Activated CD4-positive, alpha-beta T cell treated with anti-CD3 and anti-CD28 coated beads, Interleukin-2, amount 50 U/mL, for 16 hours (primary cell): ENCODE results near the gene MOV10L1.
A peak's percentile ranks its signal among the peaks of the same experiment; 100 is the strongest.
"Not testable (repeated sequence)": the region's sequence is repeated elsewhere in the genome, so short reads cannot be mapped to it uniquely, and the experiment has no call there.

ENCODE experiments used
- DNase-seq: peaks from one replicate; pipeline ENCODE4 v3.0.0-alpha.2; 2020

MOV10L1 gene

DNA sequence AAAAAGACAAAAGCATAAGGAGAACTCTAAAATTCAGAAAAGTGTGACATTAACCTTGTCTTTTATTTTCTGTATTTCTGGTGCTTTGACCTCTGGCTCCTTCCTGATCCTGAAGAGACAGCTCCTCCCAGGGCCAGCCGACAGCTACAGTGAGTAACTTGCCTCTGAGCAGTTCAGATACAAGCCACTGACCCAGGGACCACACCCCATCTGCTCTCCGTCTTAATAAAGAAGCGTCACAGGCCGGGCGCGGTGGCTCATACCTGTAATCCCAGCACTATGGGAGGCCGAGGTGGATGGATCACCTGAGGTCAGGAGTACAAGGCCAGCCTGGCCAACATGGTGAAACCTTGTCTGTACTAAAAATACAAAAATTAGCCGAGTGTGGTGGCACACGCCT is 11.0 kb upstream of the MOV10L1 start:
- DNase-seq: no peak

DNA sequence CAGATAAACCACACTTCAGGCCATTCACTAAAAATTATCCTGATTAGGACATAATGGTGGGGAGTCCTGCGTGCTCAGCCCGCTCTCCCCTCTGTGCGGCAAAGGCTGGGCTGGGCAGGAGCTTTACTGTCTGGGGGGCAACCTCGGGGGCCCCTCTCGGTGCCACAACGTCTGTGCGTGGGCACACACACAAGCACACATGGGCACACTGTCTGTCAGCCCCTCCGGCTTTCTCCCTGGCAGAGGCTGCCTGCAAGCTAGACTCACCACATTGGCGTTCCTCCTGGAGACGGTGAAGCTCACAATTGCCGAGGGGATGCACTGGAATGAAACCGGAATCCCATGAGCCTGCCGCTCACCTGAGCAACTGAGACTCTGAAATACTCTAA is 9.7 kb upstream of the MOV10L1 start:
- DNase-seq: no peak

DNA sequence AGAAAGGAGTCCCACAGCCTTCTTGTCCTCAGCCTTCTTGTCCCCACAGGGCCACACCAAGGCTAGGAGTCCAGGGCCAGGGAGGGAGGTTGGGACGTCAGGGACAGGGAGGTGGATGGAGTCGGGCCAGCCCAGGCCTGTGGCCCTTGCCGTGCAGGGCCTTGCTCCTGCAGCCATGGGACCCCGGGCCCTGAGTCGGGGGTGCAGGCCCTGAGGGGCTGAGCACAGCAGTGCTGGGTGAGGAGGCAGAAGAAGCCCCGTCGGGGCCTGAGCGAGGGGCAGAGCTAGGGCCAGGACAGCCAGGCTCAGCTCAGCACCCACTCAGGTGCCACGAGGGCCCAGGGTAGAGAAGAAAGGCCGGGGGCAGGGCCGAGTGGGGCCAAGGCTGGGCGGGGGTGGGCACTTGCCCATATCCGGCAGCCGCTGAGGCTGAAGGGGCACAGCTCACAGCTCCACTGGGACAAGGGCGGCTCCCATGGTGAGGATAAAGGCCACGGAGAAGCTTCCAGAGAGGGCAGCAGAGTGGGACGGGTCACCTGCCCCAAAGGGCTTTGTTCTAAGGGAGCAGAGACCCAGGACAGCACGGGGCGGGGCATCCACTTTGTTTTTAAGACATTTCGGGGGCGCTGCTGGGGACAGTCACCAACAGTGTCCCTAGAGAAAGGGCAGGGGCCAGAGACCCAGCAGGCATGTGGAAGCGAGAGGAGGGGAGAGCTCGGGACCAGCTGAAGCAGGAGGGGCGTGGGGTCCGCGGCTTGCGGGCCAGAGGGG is 8.2 kb upstream of the MOV10L1 start:
- DNase-seq: no peak

DNA sequence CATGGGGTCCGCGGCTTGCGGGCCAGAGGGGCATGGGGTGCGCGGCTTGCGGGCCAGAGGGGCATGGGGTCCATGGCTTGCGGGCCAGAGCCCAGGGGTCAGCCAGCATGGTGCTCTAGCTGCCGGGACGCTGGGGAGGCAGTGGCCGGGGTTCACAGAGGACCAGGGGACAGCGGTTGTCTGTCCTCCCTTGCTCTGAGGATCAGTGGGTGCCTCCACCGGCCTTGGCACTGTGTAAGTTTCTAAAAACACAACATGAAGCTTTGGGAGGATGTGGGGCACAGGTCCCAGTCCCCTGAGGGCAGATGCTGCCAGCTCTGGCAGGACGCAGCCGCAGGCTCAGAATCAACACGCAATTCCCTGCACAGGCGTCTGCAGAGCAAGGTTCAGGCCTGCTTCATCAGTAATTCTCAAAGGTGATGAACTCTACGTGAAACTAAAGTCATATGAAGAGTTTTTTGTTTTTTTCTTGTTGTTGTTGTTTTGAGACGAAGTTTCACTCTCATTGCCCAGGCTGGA is 7.5 kb upstream of the MOV10L1 start:
- no peak for DNase-seq

DNA sequence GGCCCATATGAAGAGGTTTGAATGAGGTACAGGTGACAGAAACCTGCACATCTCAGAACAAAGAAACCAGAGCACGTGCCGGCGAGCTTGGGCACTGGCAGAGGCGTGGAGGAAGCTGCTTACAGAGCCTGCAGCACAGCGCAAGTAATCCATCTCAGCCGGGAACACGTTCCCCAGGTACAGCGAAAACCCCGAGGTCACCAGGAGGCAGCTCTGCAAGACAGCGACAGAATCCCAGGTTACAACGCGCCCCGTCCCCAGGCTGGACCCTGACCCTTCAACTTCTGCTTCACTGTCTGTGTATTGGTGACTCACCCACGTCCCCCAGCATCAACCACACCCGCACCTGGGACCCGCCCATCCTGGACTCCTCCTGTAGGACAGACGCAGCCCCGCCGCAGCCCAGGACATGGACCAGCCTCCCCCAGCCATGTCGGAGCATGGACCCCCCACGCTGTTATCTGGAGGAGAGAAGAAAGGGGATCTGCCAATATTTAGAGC is 6.8 kb upstream of the MOV10L1 start:
- DNase-seq: no peak

DNA sequence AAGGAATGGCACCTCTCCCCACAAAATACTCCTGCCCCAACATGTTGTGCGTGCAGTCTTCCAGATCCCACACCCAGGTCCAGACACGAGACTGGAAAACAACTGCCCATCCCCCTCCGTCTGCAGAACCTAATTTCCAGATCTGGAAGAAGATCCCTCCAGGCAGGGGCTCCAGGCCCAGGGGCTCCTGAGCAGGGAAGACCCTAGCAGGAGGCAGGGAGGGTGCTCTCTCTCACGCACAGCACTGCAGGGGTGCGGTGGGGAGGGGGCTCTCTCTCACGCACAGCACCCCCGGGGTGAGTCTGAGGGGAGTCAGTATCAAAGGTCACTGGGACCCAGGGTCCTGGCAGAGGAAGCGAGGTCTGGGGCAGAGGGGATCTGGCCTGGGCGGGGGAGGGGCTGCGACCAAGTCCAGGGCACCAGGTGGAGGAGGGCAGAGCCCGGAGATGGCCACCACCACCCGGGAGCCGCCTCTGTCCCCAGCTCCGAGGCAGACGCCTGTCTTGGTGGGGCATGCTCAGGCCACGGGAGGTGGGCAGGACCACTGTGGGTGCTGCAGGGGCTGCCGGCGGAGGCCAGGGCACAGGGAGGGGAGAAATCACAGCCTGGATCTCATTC is 6.2 kb upstream of the MOV10L1 start:
- no peak for DNase-seq

DNA sequence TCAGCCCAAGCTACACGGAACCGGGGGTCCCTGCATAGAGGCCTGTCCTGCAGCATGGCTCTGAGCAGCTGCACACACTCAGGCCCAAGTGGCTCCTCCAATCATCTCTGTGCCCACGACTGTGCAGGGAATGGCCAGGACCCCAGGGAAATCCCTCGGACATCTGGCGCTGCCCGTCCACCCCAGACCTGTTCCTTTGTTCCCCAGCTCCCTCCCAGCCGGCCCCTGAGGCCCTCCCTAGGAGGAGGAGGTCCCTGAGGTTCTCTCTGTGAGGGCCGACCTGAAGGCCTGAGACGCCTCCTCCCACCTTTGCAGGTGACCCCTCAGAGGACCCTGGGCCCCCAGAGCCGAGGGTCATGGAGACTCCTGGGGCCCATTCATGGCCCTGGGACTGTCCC is 5.7 kb upstream of the MOV10L1 start:
- DNase-seq: no peak

DNA sequence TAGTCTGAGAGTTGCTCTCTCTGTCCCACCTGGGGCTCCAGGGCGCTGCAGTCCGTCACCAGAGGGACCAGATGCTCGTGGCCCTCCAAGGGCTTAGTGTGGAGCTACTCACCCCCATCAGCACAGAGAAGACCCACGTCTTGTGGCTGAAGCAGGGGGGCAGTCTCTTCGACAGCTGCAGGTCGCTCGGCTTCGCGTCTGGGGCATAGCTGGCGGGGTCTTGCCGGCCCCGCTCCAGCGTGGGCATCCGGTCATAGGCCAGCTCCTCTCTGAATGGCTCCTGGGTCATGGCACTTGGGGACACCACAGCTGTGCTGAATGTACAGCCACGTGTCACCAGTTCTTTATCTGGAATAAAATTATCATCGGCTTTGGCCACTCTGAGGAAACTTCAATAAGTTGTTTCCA is 5.2 kb upstream of the MOV10L1 start:
- no peak for DNase-seq

DNA sequence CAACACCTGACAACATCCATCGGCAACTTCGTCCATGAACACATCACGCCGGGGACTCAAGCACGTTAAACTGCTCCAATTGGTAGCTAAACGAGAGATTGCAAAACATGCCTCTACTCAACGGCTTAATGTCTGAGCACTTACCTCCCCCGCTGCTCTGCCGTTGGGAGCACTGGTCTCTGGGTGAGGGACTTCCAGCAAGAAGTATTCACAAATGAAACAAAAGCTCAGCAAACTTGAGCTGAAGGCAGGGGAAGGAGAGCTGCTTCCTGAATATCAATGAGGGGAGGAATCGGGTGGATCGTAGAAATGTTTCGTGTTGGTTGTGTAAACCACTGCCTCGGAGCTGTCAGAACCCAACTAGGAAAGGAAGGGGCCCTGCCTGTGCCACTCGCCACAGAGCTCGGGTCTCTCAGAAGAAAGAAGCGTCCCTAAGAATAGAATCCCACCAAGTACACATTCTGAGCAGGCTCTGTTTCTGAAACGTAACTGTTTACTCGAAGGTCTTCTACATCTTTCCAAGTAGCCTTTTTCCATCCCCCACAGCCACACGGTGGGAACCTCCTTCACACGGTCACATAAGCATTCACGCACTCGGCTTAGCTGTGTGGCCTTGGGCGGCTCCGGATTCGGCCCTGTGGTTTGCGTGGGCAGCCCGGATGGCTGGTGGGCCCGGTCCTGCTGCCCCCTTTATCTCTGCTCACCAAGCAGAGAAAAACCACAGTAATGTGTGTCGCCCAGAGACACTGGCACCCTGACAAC is 4.4 kb upstream of the MOV10L1 start, which contains the start of gene MLC1:
Gene MLC1 (minus strand): TSS at position 216 of the 762 bp plus-strand sequence. CDS start 524 bp downstream, outside the sequence.
- DNase-seq: peak; percentile 18

DNA sequence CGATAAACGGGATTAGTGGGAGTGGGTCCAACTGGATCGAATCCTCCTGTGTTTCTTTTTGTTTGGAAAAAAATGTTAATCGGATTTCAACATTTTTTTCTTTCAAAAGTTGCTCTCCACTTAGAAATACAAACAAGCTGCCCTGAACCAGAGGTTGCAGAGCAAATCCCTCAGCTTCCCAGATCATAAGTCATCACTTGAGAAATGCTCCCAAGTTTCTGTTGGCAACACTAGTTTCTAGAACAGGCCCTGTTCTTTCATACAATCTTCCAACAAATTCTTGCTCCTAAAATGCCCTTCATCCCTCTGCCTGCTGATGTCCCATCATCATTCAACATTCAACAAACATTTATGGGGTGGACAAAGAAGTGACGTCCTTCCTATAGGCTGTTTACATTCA is 3.3 kb upstream of the MOV10L1 start:
- DNase-seq: no peak

DNA sequence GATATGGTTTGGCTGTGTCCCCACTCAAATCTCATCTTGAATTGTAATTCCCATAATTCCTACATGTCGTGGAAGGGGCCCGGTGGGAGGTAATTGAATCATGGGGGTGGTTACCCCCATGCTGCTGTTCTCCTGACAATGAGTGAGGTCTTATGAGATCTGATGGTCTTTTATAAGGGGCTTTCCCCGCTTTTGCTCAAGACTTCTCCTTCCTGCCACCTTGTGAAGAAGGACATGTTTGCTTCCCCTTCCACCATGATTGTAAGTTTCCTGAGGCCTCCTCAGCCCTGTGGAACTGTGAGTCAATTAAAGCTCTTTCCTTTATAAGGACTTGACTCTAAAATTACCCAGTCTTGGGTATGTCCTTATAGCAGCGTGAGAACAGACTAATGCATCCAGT is 2.8 kb upstream of the MOV10L1 start:
- not testable (repeated sequence) for DNase-seq

DNA sequence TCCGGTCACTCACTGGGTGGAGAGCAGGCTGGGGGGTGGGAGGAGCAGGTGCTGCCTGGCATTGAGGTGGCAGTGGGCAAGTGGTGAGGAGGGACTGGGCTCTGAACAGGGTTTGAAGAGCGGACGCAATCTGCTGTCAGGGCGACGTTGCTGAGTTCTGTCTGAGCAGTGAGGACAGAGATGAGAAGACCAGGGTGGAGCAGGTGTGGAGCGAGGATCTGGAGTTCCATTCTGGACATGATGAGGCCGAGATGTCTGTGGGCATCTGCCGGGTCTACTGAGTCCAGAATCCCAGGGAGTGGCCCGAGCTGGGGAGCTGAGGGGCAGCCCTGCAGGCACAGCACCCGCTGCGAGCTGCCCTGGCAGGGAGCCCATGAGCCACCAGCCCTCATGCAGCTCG is 2.2 kb upstream of the MOV10L1 start:
- DNase-seq: no peak

DNA sequence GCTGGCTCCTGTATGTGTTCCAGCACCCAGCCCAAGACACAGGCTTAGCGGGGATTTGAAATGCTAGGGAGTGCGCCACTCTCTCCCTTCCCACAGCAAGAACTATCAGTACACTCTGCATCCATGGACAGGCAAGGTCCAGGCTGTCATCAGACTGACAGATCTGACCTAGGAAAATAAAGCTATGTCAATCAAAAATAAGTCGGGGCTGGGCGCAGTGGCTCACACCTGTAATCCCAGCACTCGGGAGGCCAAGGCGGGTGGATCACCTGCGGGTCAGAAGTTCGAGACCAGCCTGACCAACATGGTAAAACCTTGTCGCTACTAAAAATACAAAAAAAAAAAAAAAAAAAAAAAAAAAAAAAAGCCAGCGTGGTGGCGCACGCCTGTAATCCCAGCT is 1.7 kb upstream of the MOV10L1 start:
- no peak for DNase-seq

DNA sequence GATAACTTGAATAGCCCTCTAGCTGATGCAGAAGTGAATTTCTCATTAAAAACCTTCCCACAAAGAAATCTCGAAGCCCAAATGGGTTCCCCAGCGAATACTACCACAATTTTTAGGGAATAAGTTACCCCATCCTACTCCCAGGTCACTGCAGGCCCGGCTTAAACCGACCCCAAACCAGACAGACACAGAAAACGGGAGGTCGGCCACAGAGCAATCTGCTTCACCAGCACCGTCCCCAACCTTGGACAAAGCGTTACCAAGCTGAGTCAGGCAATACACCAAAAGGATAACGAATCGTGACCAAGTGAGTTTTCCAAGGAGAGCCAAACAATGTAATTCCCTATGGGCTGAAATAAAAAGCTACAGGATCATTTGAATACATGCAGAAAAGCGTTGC is 575 bp upstream of the MOV10L1 start:
- no peak for DNase-seq

DNA sequence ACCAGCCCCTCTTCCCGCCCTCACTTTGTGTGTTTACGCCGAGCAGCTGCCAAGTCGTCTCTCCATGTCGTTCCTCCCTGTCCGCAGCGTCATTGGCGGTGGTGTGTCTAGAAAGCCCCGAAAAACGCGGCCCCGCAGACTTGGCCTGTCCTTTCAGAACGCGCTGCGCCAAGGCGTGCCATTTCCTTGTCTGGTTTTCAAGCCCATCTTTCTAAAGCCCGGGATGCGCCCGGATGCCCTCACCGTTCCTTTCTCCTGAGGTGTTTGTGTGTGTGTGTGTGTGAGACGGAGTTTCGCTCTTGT is 557 bp downstream of the MOV10L1 start:
- DNase-seq: no peak

DNA sequence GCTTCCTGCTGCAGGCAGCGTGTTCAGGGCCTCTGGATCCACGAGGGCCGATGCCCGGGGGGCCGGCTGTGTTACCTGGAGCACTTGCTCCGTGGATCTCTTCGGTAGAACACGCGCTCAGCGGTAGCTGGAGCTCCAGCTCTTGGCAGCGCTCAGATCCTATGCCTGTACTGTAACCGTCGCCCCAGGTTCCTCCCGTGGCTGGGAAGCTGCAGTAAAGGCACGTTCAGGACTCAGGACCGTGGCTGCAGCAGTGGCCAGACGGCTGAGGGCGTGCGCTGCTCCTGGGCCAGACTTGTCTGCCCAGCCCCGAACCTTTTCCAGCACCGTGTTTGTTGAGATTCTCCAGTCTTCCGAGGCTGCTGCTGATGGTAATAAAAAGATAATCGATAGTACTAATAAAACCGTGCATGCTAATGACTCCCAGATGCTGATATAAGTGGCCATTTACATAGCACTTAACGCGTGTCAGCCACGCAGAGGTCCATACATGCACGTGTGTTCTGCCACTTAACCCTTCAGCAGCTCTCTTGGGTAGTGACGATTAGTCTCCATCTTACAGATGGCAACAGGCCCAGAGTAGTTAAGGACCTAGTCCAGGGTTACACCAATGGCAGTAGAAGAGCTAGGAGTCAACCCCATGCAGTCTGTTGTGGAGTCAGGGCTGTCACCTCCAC is 1.4 kb downstream of the MOV10L1 start:
- DNase-seq: no peak

DNA sequence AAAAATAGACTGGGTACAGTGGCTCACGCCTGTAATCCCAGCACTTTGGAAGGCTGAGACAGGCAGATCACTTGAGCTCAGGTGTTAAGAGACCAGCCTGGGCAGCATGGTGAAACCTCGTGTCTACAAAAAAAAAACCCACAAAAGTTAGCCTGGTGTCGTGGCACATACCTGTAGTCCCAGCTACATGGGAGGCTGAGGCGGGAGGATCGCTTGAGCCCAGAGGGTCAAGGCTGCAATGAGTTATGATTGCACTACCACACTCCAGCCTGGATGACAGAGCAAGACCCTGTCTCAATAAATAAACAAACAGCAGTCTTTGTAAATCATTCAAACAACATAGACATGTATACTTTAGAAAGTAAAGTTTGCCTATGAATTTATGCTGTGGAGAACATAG is 2.5 kb downstream of the MOV10L1 start:
- DNase-seq: no peak

DNA sequence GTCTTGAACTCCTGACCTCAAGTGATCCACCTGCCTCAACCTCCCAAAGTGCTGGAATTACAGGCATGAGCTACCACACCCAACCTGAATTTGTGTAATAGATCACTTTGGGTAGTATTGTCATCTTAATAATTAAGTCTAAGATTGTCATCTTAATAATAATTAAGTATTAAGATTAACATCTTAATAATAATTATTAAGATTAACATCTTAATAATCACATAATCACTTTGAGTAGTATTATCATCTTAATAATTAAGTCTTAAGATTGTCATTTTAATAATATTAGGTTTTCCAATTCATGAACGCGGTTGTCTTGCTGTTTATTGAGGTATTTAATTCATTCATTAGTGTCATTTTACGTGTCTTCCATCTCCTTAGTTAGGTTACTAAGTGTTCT is 8.2 kb downstream of the MOV10L1 start:
- no peak for DNase-seq

DNA sequence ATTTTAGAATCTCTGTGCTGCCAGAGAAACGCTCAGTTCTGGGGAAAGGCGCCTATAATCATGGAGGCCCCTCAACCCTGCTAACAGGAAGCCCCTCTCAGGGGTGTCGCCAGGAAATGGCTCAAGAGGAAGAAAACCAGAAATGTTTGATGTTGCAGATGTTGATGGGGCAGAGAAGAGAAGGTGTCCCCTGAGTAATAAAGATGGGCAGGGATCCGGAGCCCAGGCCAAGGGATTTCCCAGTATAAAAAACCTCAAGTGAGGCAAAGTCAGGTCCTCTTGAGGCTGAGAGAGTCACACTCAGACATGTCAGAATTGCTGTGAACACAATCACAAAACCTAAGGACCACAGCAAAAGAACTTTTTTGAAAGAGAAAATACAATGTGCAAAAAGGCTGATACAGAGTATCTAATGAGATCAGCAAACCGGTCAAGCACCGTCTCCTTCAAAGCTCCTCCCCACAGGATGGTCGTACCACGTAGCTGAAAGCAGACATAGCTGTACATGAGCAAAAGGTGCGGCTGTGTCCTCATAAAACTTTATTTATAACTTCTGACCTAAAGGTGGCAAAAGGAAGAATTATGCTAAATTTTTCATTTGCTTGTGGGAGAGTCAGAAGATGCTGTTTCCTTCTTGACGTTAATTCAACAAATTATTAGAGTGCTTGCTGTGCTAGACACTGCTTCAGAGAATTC is 12.2 kb downstream of the MOV10L1 start:
- no peak for DNase-seq

DNA sequence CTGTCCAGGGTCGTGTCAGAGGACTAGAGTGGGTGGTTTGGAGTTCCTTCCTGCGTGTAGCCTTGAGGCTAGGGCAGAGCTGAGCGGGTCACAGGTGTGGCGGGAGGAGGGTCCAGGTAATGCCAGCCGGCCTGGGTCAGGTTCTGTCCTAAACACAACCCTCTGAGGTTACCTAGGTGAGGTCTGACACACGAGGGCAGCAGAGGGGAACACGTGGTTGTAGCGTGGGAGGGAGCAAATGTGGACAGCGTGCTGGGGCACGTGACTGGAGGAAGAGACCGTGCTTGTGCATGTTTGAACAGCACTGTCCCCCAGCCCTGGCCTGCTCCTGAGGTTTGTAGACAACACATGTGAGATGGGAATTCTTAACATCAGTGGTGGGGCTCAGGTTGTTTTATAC is 13.1 kb downstream of the MOV10L1 start:
- peak; percentile 6 for DNase-seq

DNA sequence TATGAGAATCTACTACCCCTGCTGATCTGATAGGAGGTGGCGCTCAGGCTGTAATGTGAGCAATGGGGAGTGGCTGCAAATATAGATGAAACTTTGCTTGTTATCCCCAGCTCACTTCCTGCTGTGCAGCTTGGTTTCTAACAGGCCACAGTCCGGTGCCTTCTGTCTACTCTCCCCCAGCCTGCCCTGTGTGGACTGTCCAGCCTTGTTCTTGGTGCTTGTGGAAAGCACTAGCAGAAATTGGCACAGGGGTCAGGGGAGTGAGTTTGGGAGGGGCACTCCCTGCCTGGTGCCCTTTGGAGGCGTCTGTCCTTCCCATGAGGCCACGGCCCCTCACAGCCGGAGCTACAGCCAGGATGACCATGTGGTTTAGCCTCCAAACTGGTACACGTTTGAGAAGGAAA is 14.3 kb downstream of the MOV10L1 start:
- DNase-seq: no peak
